MV-4-11 (cell line): Measurements from ENCODE around the gene SATB1.
A peak's percentile ranks its signal among the peaks of the same experiment; 100 is the strongest.
"Not testable (repeated sequence)": the region's sequence is repeated elsewhere in the genome, so short reads cannot be mapped to it uniquely, and the experiment has no call there.

Source experiments
- DNase-seq: peaks from one replicate; lab custom pipeline; 2025; lab: John Stamatoyannopoulos, UW

Gene SATB1

DNA sequence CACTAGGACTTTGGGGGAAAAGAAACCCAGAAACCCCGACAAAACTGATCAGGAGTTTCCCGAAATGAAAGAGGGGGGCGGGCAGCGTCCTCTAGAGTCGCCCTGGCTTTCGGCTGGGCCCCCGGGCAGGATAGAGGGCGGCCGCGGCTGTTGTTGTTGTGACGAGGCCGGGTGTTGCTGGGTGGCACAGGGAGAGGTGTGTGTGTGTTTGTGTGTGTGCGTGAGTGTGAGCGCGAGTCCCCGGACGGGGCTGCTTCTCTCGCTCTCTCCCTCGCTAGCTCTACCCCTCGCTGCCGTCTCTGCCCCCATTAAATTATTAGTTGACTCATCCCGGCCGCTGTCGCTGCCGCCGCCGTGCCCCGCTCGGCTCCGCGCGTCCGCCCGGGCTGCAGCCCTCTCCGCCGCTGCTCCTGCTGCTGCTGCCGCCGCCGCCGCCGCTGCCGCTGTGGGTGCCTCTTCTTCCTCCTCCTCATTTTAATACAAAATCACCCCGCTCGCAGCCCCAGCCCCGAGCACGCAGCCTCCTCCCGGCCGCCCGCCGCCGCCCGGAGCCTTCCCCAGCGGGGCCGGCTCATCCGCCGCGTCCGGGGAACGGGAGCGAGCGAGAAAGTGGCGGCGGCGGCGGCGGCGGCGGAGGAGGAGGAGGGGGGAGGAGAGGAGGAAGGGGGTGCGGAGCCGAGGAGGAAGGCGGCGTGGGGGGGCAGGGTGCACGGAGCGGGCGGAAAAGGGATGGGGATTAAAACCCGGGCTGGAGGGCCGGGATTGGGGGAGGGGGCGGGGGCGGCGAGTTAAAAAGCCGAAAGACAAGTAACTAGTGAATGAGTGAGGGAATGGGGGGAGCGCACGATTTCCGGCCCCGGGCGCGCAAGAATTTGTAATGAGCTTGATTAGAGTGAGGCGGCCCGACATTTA, at the start of gene SATB1:
Gene SATB1, minus strand, starts transcription at position 611 of the 912 bp plus-strand sequence. CDS start 4,372 bp downstream, outside the sequence.
- DNase-seq: peak; percentile 59

DNA sequence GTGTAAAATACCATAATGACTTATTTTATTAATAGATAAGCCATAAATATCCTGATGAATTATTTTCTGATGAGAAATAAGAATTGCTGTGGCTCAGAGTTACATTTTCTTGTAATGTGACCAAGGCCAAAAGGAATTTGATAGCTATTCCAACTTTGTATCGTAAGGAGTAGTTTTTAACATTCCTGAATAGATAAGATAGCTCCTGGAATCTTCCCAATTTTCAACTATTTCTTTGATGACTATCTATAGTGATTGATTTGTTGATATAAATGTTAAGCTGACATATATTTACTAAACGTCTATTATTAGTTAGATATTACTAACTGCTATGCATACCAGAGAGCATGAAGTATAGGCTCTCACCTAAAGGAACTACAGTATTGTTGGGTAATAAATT, 49.1 kb upstream of the SATB1 start:
- no peak for DNase-seq

DNA sequence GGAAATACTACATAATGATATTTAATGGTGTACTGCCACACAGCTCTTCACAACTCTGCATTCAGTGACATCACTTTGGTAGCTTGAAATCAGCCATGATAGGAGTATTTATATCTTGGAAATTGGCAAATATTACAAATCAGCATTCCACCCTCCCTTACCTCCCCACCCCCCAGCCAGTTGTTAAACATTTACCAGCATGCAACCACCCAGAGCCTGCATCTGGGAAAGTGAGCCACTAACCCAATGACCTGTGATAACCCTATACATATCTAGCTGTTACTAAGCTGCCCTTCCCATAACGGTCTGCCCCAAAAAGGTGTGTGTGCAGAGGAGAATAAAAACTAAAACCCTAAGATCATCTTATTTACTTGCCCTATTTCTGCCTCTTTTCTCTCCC, 44.6 kb upstream of the SATB1 start:
- no peak for DNase-seq

DNA sequence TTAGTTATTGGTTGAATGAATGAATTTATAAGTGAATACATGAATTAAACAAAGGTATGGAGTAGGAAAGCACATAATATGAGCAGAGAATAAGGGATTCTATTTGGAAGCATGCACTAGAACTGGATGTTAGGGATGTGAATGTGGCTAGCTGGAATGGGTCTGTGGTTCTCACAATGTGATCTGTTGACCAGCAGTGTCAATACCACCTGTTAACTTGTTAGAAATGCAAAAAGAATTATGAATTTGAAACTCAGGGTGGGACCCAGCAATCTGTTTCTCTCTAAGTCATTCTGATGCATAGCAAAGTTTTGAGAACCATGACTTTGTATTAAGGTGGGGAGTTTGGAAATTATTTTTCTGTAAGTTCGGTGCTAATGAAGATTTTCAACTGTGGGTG, 41.0 kb upstream of the SATB1 start:
- no peak for DNase-seq

DNA sequence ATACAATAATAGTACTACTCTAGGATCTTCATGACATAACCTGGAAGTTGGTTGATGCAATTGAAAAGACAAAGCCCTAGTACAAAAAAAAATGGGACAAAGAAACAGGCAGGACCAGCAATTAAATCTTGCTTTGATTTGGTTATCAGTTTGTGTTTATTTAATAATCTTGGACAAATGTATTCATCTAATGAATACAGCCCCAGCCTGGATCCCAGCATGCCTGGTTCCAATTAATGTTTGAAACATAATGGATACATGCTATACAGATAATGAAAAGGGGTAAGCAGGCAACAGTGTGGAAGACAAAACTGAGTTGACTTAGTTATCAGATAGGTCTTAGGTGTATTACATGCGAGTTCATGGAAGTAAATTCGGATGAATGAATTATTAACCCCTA, 29.6 kb upstream of the SATB1 start:
- no peak for DNase-seq

DNA sequence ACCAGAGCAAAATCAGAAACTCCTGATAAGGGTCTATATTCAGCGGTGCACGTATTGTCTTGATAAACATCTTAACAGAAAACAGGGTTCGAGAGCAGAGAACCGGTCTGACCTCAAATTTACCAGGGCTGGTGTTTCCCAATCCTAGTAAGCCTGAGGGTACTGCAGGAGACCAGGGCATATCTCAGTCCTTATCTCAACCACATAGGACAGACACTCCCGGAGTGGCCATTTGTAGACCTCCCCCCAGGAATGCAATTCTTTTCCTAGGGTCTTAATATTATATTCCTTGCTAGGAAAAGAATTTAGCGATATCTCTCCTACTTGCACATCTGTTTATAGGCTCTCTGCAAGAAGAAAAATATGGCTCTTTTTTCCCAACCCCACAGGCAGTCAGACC, 24.5 kb upstream of the SATB1 start:
- not testable (repeated sequence) for DNase-seq

DNA sequence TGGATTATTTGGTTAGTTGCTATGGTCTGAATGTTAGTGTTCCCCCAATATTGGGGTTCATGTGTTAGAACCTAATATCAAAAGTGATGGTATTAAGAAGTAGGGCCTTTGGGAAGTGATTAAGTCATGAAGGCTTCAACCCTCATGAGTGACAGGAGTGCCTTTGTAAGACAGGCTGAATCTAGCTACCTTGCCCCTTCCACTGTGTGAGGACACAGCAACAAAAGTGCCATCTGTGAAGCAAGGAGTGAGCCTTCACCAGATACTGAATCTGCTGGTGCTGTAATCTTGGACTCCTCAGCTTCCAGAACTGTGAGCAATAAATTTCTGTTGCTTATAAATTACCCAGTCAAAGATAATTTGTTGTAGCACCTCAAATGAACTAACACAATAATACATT, 22.6 kb upstream of the SATB1 start:
- peak; percentile 45 for DNase-seq

DNA sequence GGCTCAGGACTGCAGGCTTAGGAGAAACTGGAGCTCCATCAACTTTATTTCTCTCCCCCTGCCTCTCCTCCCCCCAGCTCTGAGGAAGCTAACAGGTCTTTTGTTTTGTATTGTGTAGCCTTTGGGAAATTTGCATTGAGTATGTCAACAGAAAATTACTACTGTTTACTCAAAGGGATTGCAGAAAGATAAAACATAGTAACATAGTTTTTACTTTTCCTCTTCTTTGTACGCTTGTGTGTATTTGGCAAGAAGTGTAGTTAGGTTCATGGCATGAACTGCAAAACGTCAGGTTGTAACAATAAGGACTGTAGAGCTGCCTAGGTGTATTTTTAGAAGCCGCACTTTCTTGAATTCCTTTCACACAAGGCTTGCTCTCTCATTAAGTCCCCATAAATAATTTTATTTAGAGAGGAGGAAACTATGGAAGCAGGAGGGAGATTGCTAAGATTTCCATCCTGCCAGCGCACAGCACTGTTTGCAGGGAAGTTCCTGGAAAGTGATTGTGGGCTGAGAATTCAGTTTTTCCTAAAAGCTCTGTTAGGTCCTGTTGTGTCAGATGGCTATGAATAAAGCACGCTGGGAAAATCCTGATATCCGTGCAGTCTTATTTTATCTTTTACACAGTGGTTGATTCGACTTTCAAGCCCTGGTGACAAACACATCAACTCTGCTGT, 21.1 kb upstream of the SATB1 start:
- peak; percentile 42 for DNase-seq

DNA sequence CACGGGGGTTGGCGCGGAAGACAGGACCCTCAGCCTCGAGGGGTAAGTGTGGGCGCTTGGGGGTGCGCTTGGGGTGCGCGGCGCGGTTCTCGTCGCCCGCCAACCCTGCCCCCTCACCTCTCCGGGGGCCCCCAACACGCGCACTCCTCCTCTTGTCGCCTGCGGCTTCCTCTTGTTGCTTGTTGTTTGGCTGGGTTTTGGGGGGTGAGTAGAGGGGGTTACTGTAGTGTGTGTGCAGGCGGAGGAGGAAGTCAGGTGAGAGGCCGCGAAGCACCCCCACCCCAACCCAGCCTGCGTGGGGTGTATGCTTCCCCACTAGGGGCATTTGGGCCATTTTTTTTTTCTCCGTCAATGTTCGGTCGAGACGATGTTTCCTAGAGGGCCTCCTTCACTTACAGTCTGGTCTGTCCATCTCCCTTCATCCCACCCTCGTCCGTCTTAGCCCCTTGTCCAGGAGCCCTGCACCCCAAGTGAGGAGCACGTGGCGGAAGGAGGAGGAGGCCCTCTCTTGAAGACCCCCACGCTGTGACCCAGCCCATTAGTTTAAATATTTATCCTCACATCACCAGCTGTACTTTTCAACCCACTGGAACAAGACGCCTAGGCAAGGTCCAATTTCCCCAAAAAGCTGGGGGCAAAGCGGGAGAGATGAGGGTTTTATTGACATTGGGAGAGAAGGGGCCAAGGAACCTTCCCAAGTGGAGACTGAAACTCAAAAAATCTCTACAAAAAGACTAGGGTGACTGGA, 20.4 kb upstream of the SATB1 start:
- DNase-seq: peak; percentile 65

DNA sequence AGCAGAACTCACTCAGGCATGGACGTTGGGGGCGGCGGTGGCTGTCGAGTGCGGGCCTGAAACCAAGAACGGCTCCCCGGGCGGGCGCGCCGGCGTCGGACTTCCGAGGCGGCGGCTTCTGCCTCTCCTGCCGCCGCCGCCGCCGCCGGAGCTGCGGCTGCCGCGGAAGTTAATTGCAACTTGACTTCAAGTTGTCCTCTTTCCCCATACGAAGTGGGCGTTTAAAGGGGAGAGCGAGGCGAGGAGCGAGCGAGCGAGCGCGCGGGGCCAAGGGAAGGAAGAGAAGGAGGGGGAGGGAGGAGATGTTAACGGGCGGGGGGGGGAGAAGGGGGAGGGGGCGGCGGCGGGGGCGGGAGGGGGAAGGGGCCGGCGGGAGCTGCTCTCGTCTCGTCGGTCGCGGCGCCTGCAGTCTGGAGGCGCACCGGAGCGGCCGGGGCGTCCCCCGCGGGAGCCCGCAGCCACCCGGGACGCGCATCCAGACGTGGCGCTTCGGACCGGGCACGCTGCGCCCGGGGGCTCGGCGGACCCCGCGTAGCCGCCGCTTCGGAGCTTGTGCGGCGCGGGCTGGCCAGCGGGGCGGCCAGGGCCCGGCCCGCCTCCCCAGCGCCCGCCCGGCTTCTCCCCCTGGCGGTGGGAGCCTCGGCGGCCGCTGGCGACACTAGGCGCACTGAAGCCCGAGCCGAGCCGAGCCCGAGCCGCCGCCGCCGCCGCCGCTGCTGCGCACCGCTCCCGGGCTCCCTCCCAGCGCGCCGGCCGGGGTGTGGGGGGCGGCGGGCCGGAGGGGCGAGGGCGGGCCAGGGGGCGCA, 19.7 kb upstream of the SATB1 start:
- DNase-seq: peak; percentile 64

DNA sequence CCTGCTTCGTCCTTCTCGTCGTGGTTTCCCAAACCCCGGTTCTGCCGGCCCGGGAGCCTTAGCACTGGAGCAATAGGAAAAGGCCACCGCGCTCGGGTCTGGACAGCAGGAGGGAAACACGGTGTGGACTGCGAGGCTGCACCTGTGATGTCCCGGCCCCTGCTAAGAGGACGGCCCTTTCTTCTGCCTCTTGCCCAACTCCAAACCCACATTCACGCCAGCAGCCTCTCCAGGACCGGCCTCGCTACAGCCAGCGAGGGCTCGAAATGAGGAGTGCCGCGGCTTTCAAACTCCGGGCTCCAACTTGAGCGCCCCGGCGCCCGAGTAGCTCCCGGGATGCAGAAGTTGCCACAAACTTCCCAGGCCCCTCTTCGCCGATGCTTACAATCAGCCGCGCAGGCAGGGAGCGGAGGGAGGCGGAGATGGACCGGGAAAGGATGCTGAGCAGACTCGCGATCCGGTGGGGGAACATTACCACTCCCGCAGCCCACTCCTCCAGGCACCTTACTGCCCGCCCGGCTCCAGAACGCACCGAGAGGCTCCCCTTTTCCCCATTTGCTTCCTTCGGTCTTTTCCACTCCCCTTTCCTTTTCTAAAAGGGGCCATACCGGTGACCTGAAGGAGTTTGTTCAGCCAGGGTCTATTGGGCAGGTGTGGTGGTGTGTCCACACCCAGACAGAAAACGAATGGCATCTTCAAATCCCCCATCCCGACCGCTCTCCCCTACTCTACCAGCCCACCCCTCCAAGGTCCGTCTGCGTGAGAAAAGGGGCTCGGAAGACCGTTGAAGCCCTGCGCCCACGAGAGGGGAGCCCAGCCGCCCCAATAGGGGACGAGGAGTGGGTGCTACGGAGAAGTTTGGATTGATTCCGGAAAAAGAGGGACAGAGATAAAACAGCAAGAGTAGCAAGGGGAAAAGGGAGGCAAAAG, 18.8 kb upstream of the SATB1 start:
- DNase-seq: no peak

DNA sequence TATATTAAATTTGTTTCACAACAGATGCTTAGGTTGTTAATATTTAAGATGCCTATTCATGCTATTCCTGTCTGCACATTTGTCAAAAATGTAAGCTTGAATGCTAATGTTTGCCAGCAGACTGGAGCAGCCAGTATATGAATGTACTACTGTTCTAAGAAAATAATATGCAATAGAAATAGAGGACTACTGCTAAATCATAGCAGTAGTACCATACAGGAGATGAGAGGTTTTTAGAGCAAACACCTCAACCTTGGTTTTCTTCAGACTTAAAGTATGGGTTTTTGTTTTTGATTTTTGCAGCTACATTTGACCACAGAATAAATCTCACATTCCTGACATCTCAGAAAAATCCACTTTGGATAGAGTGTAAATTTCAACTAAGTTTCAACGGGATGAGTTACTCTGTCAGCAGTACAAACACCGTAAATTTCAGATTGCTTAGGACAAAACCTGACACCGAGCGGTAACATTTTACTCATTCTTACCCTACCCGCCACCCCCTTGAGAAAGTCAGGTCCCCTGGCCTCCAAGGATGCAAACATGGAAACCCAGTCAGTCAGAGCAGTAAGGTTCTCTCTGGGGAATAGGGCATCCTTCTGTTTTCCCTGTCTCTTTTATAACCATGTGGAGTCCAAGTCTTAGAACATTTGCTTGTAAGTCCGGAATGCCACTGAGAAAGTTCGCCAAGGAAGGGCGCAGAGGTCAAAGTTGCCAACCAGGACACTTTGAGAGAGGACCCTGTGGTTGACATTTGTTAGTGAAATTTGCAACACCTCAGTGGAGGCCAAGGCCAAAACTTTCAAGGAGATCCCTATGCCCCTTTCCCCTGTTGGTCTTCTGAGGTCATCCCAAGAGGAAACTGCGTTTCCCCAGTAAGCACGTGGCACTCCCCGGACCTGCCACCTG, 17.9 kb upstream of the SATB1 start:
- peak; percentile 46 for DNase-seq

DNA sequence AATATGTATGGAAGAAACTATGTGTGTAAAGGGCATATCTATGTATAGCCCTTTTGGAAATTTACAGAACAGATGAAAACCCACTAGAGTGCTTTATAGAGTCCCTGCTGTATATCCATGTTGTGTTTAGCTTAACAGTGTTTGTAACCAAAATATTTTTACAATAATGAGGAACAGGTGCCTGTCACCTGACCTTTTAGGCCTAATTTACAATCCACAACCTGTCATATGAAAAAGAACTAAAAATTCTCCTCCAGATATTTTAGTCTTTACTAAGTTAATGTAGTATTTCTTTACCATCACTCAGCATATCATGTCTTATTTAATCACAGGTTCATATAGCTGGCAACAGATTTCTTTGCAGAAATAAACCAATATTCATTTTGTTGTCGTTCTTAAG, 16.4 kb upstream of the SATB1 start:
- no peak for DNase-seq

DNA sequence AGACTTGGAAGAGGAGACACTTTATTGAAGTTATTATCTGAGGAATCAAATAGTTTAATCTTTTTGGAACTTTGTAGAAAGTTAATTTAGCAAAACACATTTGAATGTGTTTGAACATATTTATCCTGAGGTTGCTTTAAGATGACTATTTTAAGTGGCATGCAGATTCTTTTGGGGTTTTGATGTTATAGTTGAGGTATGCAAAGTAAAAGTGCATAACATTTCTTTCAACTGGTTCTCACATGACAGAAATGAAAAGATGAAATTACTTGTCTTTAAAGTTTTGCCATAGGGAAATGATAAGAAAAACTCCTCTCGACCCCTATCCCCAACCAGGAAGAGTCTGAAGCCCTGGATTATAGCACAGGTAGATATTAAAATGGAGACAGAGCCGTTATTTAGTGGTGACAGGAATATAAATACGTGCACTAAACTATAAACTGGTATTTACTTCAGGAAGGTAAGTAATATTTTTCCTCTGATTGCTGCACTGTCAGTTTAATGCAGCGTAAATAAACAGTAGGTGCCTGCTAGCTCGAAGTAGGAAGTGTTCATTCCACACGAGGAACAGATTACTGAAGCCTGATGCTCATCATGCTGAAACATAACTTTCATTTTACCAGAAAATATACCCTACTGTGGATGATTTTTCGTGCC, 15.1 kb upstream of the SATB1 start:
- peak; percentile 45 for DNase-seq

DNA sequence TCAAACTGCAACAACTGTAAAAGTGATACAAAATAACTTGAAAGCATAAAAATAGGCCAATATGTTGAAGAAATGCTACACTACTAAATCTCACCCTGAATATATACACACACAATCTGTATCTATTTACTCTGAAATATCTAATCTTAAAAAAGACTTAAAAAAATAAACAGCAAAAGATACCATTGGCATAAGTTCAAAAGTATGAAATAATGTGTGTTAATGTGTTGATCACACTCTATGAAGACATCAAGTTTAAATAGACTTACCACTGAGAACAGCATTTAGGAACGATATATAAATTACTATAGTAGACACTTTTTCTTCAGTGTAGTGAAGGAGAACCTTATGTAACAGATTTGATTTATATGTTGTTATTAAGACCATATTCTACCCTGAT, 14.1 kb upstream of the SATB1 start:
- DNase-seq: no peak

DNA sequence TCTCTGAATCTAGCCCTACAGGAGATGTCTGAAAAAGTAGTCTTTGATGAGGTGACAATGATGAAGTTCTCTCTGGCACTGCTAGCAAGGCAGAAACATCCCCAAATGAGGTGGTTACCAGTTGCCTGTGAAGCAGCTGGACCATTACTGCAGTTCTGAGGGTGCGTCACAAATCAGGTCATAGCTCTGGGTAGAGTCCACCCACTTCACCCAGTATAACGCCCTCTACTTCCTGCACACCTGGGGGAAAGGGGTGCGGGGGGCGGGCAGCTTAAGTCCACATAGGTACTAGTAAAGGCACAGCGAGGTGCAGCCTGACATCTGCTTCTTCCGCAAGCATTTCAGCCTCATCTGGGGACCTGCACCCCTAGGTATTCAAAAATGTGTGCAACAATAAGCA, 13.4 kb upstream of the SATB1 start:
- DNase-seq: peak; percentile 36

DNA sequence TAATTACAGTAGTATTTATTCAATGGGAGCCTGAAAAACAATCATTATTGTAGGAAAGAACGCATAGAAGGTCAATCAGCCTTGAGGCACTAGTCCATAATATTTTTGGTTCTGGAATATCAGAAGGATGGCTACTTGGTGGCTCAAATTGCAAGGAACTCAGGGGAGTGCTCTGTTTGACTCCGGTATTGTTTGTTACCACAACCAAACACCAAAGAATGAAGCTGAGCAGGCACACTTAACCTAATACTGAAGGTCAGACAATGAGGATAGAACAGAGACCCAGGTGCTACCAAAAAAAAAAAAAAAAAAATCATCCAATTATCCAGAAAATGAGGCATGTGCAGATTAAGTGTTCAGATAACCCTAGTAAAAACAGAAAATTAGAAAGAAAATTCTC, 11.1 kb upstream of the SATB1 start:
- DNase-seq: no peak

DNA sequence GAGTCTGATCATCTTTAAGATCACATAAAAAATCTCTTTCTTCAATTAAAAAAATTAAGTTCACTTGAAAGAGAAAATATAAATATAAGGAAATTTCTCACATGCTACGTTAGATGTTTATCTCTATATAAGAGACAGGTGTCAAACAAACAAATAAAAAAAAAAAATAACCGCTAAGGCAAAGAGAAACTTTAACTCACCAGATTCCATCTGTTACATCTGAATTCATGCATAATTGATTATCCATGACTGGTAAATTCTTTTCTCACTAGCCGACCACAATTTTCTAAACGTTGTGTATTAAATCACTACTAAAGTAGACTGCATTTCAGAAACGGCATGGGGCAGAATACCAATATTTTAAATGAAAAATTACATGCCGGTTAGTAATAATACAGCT, 9.6 kb upstream of the SATB1 start:
- DNase-seq: no peak

DNA sequence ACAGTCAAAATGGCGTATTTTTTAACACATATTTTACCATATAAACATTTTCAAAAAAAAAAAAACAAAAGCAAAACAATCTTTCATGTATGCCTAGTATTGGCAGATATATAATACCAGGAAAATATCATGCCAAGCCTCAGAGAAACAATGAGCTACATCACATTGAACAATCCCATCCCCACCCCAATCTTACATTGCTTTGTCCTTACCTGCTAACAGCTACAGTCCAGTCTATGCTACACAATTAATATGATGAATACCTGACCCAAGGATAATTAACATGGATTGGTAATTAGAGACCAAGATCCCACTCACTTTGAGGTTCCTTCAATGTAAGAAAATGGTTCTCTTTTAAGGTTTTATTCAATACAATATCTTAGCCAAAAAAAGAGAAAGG, 7.6 kb upstream of the SATB1 start:
- DNase-seq: no peak
